GM11168 (cell line): ENCODE data around the gene KCNQ1.

ENCODE experiments used
- in situ Hi-C: fragments of 300-500 bp; cut with MboI; formaldehyde crosslinking; loops from one replicate; pipeline ENCODE4 v1.12.0; 2022; ENCODE audit warnings: low sequenced_read_pairs; ENCODE audit not compliant: unreplicated experiment

Gene KCNQ1

DNA sequence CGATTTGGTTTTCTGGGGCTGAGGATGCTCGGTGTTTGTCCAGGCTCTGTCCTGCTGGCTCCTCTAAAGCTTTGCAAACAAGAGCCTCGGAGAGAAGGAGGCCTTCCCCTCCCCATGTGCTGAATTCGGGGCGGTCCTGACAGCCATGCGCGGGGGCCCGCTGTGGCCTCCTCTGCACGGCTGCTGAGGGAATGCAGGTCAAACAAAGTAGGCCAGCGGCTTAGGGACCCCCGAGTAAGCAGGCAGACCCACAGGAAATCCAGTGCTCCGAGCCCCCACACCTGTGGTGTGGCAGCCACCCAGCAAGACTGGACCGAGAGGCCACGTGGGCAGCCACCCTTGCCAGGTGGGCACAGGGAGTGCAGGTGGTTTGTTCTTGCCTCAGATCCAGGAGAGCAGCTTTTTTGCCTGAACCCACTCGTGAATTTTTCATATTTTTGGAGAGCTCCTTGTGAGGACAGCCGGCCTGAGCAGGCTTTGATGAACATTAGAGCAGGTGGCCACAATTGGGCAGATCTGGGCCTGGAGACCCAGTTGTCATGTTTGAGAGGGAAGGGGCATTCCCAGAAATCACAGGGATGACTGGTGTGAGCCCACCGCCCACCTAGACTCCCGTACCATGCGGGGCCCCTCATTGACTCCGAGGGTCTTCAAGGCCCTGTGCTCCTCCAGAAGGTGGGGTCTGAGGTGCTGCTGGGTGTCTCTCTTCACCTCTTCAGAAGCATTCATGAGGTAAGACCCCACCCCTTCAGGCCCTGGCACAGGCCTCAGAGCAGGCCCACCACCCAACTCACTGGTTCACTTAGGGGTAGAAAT, 298.0 kb downstream of the KCNQ1 start:
- in situ Hi-C loops, result no loop called here

DNA sequence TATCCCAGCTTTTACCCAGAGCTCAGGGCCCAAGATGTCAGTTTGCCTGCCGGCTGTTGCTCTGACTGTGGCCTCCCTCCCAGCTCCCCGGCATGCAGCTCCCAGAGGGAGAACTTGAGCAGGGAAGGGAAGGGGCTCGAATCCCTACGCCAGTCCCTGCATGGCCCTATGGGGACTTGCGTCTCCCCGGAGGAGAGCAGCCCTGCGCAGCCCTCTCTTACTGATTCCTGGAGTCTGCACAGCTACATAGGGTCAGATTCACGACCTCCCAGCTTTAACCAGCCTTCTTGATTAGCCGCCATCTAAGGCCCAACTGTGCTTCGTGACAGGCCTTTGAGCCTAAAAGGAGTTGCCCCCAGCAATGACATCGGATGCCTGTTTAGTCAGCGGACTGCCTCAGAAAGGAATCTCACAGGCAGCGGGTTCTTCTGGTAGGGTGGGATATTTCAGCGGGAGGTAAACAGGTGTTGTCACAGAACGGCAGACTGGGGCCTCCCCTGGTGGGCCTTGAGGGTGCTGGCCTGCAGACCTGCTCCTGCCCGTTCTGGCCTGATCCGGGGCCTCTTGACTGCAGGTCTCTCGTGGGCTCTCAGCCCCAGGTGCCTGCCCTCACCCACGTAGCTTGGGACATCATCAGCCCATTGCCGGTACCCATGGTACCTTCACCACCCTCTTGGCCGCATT, 298.8 kb downstream of the KCNQ1 start:
- in situ Hi-C loops, result no loop called here

DNA sequence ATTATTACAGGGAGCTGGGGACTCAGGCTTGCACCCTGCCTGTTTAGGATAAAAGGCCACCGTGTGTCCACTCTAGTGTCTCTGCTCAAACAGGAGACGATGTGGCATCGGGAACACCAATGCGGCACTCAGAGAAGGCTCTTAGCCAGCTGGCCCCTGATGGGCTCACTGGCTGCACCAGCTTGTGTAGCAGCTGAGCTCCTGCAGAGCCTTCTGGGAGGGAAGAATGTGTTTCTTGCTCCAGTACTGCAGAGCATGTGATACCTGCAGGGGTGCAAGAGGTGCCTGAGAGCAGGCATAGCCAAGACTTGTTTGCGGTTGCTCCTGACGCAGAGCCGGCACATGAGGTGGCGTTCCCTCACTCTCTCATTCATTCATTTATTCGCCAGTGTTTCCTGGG, 299.4 kb downstream of the KCNQ1 start:
- in situ Hi-C loops, result no loop called here

DNA sequence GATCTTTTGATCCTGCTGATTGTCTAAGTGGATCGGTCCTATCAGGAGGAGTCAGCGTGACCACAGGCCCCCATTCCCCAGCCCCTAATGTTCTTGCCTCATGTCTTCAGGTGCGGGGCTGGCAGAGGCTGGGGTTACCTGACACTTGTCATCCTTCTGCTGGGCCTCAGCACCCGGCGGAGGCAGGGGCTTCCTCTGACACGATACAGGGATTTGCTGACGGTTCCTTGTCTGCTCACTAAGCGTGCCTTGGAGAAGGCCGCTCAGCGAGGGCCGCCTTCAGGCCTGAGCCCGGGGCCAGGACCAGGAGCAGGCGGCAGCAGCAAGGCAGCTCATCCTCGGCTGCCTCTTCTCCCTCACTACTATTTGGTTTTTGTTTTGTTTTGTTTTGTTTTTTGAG, 300.7 kb downstream of the KCNQ1 start:
- in situ Hi-C loops, result no loop called here

DNA sequence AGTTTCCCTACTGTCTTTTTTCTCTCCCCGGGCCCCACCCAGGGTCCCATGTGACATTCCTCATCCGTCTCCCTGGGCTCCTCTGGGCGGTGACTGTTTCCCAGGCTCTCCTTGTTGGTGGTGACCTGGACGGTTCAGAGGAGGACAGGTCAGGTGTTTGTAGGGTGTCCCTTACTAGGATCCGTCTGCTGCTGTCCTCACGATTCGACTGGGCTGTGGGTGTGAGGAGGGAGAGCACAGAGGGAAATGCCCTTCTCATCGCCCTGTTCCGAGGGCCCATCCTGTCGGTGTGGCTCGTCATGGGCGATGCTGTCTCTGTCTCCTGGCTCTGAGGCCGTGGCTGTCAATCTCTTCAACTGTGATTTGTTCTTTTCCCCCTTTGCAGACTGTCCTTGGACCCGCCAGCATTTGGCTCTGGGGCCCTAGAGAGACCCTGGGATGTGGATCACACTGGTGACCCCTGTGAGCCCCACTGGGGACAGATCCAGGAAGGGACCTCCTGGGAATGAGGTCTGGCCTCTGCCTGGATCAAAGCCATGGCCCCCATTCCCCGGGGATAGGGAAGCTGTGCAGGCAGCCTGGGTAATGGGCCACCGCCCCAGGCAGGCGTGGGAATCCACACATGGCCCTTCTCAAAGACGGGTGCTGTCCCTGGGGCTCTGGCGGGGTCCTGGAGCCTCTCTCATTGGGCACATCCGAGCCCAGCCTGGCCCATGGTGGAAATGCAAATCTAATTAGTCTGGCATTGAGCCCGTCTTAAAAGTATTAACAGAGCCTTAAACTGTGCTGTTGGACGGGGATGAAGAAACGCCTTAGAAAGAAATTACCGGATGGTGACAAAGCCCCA, 301.8 kb downstream of the KCNQ1 start:
- in situ Hi-C loops, result no loop called here

DNA sequence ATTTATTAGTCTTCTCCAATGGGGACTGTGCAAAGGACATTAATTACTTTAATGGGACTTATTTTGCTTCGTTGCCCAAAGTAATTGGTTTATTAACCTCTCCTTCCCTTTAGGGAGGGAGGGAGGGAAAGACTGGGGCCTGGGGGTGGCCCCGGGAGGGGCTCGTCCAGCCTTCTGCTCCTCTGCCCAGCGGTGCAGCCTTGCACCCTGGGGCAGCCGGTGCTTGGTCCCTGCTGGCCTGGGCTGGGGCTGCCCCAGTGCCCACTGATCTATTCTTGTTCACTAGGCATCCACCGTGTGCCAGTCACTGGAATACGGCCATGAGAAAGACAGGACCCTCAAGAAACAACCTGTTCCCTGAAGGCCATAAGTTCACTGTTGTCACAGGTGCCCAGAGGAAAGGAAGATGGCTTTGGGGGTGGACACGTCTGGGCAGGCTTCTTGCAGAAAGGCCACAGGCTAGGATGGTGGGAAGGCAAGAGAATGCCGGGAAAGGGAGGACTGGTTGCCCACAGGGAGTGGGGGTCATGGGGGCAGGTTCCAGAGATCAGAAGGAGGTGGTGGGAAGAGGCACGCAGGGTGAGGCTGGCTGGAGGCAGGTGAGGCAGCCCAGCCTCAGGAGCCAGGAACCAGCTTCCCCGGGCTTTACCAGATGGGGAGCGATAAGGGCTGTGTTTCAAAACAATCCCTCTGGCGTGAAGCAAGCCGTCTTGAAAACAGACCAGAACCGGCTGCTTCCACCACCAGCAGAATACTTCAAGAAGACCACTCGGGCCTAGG, 302.6 kb downstream of the KCNQ1 start:
- in situ Hi-C loops, result no loop called here

DNA sequence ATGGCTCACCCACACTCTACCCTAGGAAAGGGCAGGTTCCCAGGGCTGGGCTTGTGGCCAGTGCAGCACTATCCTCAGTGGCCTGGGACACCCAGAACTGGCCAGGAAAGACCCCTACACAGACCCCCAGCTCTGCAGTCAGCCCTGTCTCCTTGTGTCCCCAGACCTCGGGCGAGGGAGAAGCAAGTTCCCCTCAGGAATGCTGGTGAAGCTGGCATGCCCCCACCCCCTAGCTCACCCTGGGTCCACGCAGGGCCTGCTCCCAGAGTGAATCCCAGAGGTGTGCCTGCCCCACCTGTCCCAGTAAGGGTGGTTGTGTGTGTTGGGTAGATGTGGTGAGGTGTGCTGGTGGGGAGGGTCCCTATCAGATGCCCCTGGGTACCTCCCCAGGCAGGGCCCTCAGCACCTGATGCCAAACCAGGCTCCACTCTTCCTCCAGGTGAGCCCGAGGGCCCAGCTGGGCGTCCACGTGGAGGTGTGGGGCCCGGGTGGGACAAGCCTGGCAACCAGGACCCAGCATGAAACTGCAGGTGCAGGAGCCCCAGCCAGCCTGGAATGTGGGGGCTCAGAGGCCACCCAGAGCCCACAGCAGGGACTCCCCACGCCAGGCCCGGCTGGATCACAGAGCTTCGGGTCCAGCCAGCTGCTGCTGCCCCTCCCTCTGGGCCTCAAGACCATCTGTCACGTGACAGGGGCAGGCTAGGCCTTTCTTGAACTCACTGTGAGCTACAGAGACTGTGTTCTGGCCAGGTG, 303.4 kb downstream of the KCNQ1 start:
- in situ Hi-C loops, result no loop called here

DNA sequence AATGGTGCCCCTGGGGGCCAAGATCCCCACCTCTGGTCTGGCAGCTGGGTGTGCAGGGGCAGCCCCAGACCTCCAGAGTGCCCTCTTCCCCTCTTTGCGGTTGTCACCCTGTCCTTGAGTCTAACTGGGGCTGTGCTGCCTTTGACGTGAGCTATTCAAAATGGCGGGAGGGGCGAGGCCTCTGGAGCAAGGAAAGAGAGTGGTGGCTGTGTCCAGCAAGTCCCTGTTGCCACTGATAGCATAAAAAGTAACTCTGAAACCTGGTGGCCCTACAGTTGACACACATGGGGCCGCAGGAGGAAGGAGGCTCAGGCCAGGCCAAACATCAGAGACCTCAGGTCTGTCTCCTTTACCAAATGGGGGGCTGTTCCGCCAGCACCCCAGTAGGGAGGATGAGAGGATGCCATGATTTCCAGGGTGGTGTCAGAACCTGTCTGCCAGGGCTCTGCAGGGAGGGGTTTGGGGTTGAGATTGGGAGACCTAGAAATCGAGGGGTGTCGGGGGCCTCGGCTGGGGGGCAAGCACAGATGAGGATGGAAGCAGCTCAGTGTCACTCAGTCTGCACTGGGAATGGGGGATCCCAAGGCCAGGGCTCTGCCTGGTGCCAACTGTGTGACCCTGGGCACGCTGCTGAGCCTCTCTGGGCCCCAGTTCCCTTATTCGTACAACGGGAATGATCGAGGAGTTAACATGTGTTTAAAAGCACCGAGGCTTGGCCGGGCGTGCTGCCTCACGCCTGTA, 304.2 kb downstream of the KCNQ1 start:
- in situ Hi-C loops, result no loop called here

DNA sequence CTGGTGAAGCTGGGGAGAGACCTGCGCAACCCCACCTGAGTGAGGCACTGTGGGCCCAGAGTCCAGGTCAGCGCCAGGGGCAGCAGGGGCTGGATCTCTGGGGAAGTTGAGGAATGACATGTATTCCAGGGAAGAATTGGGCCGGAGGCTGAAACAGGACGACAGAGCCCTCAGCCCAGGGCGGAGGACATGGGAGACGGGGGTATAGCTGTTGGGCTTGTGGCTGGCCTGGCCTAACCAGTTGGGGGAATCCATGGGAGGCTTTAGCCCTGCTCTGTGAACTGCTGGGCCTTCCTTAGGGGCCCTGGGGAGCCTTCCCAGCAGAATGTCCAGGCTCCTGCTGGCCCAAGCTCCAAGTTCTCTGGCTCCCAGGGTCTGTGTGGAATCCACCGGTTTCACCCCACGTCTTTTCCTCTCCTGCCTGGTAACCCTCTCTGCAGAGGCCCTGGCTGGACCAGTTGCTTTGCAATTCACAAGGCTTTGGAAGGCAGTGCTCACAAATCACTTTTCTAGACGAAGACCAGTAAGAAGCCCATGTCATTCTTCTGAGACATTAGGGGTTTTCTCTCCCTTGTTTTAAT, 305.4 kb downstream of the KCNQ1 start:
- in situ Hi-C loops, result loop anchor here (10.0 kb wide), 1 partner anchor 175 kb away; no protein-coding TSS in a partner anchor

DNA sequence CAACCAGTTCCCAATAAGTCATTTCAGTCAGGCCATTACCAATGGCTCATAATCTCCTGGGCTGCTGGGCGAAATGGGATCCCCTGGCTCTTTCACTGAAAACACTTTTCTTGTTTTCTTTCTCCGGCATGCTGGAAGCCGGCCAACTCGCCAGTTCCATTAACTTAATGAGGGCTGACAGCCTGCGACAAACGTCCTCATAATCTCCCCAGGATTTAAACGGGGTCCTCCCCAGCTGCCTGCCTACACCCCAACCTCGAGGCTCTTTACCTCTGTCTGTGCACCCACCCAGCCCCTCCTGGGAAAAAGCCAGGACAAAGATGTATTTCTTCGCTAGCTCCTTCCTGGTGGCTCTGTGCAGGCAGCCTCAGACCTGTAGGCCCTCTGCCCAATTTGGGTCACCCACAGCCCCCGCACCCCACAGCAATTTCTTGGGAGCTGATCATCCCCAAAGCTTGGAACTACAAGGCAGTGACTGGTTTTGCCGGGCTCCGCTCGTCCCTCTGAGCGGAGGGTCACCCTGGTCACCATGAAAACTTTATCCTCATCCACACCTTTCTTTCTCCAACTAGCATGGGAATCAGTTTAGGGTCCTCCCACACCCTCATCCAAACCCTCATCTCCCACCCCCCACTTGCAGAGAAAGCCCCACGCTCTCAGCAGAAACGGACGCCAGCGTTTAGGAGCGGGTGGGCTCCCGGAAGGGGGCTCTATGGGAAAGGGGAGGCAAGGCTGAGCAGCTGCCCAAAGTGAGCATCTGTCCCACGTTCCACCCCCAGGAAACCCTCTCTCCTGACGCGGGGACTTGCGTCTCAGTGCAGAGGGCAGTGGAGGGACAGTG, 306.1 kb downstream of the KCNQ1 start:
- in situ Hi-C loops, result loop anchor here (10.0 kb wide), 1 partner anchor 176 kb away; no protein-coding TSS in a partner anchor

DNA sequence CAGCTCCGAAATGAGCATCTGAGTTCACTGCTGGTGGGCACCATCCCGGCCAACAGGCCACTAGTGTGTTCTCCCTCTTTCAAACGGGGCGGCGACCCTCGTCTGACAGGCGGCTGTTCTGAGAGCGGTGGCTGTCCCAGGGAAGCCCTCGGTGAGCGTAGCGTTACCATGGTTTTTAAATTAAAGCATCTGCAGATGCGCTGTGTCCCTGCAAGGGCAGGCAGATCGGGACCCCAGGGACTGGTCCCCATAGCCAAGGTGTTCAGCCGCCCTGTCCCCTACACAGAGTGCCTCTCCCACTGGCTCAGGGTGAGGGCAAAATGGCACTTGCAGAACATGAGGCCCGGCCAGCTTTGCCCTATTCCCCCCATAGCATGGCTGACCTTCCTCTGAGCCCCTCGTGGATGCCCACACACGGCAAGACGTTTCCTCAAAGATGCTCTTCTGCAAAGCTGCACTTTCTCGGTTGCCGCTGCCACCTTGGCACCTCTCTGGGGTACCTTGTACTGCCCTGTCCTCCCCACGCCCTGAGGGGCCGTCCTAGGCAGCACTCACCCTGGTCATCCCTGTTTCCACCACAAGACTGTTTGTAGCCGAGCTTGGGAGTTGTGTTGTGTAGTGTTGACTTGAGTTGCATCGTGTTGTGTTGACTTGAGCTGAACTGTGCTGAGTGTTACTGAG, 306.9 kb downstream of the KCNQ1 start:
- in situ Hi-C loops, result loop anchor here (10.0 kb wide), 1 partner anchor 177 kb away; no protein-coding TSS in a partner anchor

DNA sequence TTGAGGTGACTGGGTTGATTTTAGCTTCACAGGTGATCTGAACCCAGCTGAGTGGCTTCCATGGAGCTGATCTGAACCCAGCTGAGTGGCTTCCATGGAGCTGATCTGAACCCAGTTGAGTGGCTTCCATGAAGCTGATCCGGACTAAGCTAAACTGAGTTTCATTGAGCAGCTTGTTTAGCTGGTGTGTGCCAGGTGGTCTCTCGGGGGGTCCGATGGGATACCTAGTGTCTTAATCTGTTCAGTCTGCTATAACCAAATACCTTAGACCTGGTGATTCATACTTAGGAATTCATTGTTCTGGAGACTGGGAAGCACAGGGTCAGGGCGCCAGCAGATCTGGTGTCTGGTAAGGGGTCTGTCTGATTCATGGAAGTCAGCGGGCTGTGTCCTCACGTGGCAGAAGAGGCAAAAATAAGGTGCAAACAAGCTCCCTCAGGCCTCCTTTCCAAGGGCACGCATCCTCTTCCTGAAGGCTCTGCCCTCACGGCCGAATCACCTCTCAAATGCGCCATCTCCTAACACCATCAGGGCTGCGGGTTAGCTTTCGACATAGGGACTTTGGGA, 307.5 kb downstream of the KCNQ1 start:
- in situ Hi-C loops, result loop anchor here (10.0 kb wide), 1 partner anchor 177 kb away; no protein-coding TSS in a partner anchor

DNA sequence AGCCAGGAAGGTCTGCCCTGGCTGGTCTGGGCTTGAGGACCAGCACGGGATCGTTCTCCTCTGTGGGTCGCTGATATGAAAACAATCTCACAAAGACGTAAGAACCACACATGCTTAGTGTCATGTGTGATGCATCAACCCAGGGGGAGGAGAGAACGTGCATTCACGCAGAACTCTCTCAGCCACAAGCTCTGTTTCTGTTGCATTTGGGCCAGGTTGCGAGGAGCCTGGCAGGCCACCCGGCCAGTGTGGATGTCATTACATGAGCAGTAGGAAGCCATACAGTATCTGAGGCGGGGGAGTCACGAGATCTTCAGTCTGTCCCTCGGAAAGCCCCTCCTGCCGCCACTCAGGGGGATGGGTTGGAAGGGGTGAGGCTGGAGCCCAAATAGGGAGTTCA, 308.1 kb downstream of the KCNQ1 start:
- in situ Hi-C loops, result loop anchor here (10.0 kb wide), 1 partner anchor 178 kb away; no protein-coding TSS in a partner anchor

DNA sequence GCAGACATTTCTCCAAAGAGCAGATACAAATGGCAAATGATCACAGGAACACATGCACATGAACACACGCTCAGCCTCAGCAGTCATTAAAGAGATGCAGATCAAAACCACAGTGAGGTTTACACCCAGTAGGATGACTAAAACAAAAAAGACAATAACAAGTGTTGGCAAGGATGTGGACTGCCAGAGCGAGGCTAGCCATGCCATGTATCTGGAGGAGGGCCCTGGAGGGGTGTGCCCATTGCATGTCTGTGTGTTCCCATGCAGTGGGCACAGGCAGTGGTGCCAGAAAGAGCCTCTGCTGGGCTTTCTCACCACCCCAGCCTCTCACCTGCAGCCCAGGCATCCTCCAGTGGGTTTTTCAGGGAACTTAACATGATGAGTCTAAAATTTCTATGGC, 309.2 kb downstream of the KCNQ1 start:
- in situ Hi-C loops, result loop anchor here (10.0 kb wide), 1 partner anchor 179 kb away; no protein-coding TSS in a partner anchor

DNA sequence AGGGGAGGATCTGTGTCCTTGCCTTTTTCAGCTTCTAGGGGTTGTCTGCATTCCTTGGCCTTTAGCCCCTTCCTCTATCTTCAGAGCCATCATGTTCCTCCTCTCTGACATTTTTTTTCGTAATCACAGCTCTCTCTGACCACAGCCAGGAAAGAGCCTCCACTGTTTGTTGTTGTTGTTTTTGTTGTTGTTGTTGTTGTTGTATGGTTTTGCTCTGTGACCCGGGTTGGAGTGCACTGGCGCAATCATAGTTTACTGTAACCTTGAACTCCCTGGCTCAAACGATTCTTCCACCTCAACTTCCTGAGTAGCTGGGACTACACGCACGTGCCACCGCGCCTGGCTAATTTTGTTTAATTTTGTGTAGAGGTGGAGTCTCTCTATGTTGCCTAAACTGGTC, 310.3 kb downstream of the KCNQ1 start:
- in situ Hi-C loops, result loop anchor here (10.0 kb wide), 1 partner anchor 180 kb away; no protein-coding TSS in a partner anchor

DNA sequence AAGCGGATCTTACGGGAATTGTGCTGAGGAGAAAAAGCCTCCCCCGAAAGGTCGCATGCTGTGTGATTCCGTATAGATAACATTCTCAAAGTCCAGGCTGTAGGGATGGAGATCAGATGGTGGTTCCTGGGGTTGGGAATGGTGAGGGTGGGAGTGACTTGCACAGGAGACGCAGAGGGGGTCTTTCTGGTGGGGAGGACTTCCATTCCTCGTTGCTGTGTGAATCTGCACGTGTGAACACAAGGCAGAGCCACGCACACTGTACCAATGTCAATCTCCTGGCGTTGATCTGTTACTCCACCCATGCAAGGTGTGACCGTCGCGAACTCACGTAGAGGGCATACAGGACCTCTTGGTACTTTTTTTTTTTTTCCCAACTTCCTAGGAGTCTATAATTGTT, 313.9 kb downstream of the KCNQ1 start:
- in situ Hi-C loops, result loop anchor here (10.0 kb wide), 1 partner anchor 184 kb away; no protein-coding TSS in a partner anchor
